PFSK-1 (cell line): Measurements from ENCODE around the gene BABAM1.

Experiments
- FOXP2 ChIP-seq: optimal IDR thresholded peaks from 2 replicates; pipeline ENCODE3; 2011; ENCODE audit warnings: borderline replicate concordance, control low read depth, inconsistent platforms; ENCODE audit not compliant: insufficient read depth; ENCODE audit errors: extremely low read length, extremely low read depth
- POLR2AphosphoS5 ChIP-seq: IDR thresholded peaks from 2 replicates; pipeline ENCODE4 v1.6.1; 2012; ENCODE audit warnings: low read depth, mild to moderate bottlenecking, control low read depth, low read length, moderate library complexity
- SIN3A ChIP-seq: IDR thresholded peaks from 2 replicates; pipeline ENCODE4 v1.6.1; 2012; ENCODE audit warnings: mild to moderate bottlenecking, low read length, moderate library complexity, borderline replicate concordance; ENCODE audit not compliant: insufficient read depth
- TAF1 ChIP-seq: IDR thresholded peaks from 2 replicates; pipeline ENCODE4 v1.6.1; 2012; ENCODE audit warnings: low read length, control low read depth, borderline replicate concordance; ENCODE audit not compliant: insufficient read depth
- TF ChIP-seq, protein P1 (sequence below), 2 experiments: IDR thresholded peaks; 2 replicates each; pipeline versions ENCODE4 v1.6.1 to v1.8.0; 2011 to 2012; ENCODE audit warnings: low read depth in 2 of 2, low read length in 2 of 2, control low read depth in 1 of 2, inconsistent platforms in 1 of 2, mild to moderate bottlenecking in 1 of 2, moderate library complexity in 1 of 2; ENCODE audit not compliant: insufficient read depth in 1 of 2

DNA sequence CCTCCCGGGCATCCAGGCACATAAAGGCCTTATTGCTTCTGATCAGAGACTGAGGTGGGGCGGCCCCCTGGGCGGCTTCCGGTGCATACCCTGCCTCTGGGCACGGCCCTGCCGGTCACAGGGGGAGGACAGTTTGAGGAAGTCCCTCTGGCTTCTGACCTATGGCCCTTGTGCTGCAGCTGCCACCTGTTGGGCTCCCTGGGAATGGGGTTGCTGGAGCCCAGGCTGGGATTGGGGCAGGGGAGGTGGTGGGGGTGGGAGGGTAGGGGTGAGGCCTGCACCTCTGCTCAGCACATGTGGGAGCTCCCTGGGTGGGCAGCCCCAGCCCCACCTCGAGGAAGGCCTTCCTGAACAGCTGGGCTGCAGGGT lies 56.7 kb downstream of the BABAM1 start:
- TF ChIP-seq POLR2AphosphoS5 (no peak), SIN3A (no peak), TAF1 (no peak), FOXP2 (no peak)
- TF ChIP-seq, protein P1, sequence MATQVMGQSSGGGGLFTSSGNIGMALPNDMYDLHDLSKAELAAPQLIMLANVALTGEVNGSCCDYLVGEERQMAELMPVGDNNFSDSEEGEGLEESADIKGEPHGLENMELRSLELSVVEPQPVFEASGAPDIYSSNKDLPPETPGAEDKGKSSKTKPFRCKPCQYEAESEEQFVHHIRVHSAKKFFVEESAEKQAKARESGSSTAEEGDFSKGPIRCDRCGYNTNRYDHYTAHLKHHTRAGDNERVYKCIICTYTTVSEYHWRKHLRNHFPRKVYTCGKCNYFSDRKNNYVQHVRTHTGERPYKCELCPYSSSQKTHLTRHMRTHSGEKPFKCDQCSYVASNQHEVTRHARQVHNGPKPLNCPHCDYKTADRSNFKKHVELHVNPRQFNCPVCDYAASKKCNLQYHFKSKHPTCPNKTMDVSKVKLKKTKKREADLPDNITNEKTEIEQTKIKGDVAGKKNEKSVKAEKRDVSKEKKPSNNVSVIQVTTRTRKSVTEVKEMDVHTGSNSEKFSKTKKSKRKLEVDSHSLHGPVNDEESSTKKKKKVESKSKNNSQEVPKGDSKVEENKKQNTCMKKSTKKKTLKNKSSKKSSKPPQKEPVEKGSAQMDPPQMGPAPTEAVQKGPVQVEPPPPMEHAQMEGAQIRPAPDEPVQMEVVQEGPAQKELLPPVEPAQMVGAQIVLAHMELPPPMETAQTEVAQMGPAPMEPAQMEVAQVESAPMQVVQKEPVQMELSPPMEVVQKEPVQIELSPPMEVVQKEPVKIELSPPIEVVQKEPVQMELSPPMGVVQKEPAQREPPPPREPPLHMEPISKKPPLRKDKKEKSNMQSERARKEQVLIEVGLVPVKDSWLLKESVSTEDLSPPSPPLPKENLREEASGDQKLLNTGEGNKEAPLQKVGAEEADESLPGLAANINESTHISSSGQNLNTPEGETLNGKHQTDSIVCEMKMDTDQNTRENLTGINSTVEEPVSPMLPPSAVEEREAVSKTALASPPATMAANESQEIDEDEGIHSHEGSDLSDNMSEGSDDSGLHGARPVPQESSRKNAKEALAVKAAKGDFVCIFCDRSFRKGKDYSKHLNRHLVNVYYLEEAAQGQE (IDR thresholded peaks at IDR 0.05; ENCODE audit: insufficient read depth in 1 of 2, low read depth in 2 of 2, low read length in 2 of 2) = no peak
